ENCODE measurements around the gene DPP10.
"Not testable (repeated sequence)": the region's sequence is repeated elsewhere in the genome, so short reads cannot be mapped to it uniquely, and the experiment has no call there.

The DPP10 gene

GRCh38 chr2:115034801-115035200, 592.4 kb downstream of the DPP10 start:
- no peak for DNase-seq

GRCh38 chr2:115036818-115037217, 594.4 kb downstream of the DPP10 start:
- no peak for DNase-seq

- no peak for DNase-seq
Observed at GRCh38 chr2:115057473-115057872, 615.0 kb downstream of the DPP10 start.

DNA sequence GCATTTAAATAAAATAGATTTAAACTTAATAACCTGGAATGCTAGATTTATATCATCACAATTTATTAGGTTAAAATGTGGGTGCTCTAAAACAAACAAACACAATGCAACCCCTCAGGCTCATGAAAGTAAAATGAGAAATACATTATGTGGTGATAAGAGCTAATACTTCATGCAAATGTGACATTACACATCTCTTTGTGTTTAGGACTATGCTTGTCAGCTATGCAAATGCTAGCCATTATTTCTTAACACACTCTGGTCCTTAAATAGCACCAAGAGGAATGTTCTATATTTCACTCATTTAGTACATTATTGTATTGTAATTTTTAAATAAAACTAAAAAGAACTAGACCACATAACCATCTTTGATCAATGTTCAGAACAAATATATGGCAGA, 627.6 kb downstream of the DPP10 start:
- DNase-seq = no peak

- no peak for DNase-seq
Observed at GRCh38 chr2:115071534-115071933, 629.1 kb downstream of the DPP10 start.

GRCh38 chr2:115075800-115076199, 633.4 kb downstream of the DPP10 start:
- DNase-seq = no peak

- no peak for DNase-seq
Observed at GRCh38 chr2:115077626-115078025, 635.2 kb downstream of the DPP10 start.

DNA sequence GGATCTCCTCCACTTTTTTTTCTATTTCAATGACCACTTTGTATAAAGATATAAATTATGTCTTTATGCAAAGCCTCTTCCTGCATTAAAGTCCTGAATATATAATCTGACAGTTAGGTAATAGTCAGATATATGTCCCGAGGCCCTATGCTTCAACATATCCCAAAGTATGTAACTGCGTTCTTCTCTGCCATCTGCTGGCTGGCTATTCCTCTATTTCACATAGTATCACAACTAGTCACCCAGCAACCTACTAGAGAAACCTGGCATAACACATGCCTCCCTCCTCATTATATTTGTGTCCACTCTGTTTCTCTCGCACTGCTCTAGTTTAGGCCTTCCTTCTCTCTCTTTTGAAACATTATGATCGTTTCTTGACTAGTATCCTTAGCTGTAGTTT, 640.8 kb downstream of the DPP10 start:
- DNase-seq = no peak

GRCh38 chr2:115083711-115084110, 641.3 kb downstream of the DPP10 start:
- DNase-seq = no peak

- no peak for DNase-seq
Observed at GRCh38 chr2:115084446-115084845, 642.0 kb downstream of the DPP10 start.

- DNase-seq = not testable (repeated sequence)
Observed at GRCh38 chr2:115086051-115086620, 643.7 kb downstream of the DPP10 start.

- DNase-seq = no peak
Observed at GRCh38 chr2:115094441-115094840, 652.0 kb downstream of the DPP10 start.

DNA sequence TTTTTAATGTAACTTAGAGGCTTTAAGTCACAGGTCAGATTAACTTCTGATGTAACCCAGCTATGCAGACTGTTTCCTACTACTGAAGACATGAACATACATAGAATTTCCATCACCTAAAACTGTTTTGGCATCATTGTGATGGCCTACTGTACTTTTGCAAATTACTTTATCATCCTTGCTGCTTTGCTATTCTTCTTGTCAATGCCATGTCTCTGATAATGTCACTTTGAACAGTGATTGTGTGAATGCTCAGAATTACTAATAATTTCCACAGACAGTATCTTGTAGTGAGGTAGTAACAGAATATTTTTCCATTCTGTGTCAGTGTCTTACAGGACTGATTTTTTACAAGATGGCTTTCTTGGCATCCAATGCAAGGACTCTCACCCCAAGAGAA, 663.5 kb downstream of the DPP10 start:
- no peak for DNase-seq

- no peak for DNase-seq
Observed at GRCh38 chr2:115115135-115115534, 672.7 kb downstream of the DPP10 start.

DNA sequence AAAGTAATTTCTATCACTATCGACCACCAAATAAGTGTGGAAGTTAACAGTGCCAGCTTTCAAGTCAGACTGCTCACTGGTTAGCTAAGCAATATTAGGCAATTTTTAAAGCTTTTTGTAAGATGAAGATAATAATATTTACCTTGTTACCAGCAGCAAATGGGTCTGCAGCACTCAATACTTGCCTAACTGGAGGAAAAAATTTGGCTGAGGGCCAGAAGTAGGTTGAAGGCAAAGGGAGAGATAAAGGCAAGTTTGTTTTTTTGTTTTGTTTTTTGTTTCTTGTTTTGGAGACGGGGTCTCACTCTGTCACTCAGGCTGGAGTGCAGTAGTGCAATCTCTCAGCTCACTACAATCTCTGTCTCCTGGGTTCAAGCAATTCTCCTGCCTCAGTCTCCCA, 675.9 kb downstream of the DPP10 start:
- DNase-seq = no peak

DNA sequence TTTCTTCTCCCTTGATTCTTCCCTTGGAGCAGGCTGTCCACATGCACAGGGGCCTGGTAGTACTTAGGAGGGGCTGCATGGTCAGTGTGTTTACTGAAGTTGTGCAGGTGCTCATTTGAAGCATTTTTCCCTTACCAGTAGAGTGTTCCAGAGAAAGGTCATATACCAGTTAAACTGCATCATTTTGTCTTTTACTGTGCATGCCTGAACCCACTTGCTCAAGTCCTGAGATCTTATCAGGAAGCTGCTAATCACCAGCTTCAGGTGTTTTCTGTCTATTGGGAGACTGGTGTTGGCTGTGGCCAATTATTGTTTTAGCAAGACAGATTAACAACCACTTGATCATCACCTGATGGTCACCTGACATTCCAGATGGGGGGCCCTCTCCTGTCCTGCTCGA, 676.6 kb downstream of the DPP10 start:
- no peak for DNase-seq

GRCh38 chr2:115122701-115123100, 680.3 kb downstream of the DPP10 start:
- no peak for DNase-seq

DNA sequence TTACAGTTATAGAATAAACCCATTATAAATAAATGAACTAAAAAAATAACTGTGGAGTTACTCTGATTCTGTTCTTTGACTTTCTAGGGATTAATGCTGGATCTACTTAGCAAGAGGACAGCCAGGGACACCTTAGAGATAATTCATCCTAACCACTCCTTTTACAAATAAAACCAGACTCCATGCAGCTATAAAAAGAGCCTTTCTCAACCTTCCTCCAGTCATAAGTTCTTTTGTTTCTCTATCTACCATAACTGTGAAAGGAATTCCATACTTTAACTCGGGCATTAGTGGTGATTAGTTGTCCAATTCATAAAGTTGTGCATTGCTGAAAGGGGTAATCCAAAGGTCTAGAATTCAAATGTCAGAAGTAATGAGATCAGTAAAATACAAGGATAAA, 682.4 kb downstream of the DPP10 start:
- DNase-seq = no peak

- no peak for DNase-seq
Observed at GRCh38 chr2:115129536-115129935, 687.1 kb downstream of the DPP10 start.

- DNase-seq = no peak
Observed at GRCh38 chr2:115160531-115161080, 718.2 kb downstream of the DPP10 start.

DNA sequence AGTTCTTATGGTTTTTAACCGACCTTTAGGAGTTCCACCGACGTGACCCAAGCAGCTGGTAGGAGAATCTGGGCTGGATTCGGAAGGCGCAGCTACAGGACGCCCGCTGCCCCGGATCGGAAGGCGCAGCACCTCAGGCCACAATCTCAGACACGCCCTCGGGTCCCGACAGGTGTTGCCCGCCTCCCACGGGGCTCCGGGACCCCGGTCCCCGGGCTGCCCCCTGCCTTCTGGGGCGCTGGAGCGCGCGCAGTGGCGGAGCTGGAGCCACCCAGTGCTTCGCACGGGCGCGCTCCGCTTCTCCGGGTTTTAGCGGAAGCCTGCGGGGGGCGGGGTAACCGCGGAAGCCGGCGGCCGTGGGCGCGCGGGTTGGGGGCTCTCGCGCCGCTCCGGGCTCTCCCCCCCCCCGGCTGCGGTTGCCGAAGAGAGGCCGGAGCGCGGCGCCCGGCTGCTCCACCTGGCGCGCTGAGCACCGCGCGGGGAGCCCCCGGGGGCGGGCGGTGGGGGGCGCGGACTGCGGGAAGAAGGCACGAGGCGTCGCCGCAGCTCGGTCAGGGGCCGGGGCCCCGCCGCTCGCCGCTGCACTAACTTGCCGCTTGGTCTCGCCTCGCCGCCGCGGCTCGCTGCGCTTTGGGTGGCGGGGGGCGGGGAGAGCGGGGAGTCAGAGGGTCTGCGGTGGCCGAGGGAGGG, 718.8 kb downstream of the DPP10 start:
- no peak for DNase-seq

GRCh38 chr2:115161771-115162493, 719.5 kb downstream of the DPP10 start:
- no peak for DNase-seq

DNA sequence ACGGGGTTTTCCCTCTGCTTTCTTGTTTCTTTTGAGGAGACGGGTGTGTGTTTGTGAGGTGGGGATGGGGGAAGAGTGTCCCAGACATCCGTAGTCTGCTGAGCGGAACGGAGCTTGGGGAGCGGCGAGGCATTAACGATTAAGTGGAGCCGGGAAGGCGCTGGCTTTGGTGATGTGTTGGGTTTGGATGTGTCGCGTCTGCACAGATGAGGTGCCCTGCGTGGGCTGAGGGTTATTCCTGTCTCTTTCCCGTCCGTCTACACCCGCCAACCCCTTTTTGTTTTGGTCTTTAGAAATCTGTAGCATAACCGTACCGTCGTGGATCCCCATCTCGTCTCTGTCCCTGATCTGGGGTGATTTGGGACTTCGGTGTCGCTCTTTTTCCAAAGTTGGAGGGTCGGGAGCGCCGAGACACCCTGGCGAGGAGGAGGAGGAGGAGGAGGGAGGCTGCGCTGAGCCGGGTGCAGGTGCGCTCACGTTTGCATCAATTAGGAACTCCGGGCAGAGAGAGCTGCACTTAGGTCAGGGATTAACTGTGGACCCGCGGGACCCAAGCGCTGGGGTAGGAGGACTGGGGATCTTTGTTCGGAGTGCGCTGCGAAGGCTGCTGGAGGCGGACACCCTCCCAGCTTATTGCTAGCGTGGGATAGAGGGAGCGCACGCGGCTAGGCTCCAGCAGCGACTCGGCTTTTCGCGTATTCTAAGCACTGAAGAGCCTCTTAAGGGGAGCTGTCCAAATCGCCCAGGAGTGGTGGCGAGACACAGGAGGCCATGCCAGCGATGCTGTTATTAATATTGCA, 720.3 kb downstream of the DPP10 start:
- no peak for DNase-seq

Measured in stimulated activated CD4-positive, alpha-beta T cell treated with anti-CD3 and anti-CD28 coated beads, Interleukin-4, amount 100 ng/mL, for 24 hours (primary cell).